ENCODE data around the gene CTH. TPM values are rescaled to one million over a fixed set of nuclear protein-coding genes. Genes with fewer than 3 reads are reported as not detected.
A peak's percentile ranks its signal among the peaks of the same experiment; 100 is the strongest.
"Not testable (repeated sequence)": the region's sequence is repeated elsewhere in the genome, so short reads cannot be mapped to it uniquely, and the experiment has no call there.

CTH gene
- 1.8 TPM for total RNA-seq

DNA sequence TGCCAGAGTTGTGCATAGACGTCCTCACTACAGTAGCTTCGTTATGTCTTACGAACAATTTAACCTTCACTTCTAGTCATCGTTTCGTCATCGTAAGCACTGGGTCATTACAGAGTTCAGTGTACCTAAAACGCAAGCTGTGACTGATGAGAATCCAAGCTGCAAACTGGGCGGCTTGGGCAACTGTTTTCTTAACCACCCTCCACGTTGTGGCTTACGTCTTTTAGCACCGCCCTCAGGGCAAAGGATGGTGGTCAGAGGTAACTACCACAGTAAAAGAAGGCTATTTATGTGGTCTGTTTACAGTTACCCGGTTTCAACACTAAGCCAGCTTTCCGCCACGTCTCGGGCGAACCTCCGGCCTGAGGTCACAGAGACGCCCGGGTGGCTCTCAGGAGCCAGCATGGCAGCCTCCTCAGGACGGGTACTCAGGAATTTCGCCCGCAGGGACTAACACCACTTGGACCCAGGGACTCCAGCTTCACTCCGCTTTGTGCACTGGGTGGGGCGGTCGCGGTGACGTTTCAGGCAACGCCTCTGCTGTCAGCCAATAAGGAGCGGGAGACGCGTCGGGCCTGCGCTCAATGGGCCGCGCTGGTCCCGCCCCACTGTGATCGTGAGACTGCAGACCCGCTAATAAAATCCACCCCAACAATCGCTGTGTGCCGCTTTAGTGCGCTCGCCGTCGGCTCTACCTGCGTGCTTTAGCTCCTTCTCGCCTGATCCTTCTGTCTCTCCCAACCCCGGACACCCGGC, at the start of gene CTH:
Gene CTH, plus strand, starts transcription at position 665 of the 756 bp plus-strand sequence. CDS start 148 bp downstream, outside the sequence.
- Histone ChIP-seq H3K4me1 (ENCODE audit: insufficient read depth, low read length) (peaks cover 10% of the 10 kb centered on the region), H3K27me3 (ENCODE audit: insufficient read depth, low read length) (no peaks in the 10 kb centered on the region), H3K4me3 (ENCODE audit: low read length) (peak within 1 kb of the TSS; percentile 82), H3K9me3 (ENCODE audit: low read depth, low read length) (no peaks in the 10 kb centered on the region)

DNA sequence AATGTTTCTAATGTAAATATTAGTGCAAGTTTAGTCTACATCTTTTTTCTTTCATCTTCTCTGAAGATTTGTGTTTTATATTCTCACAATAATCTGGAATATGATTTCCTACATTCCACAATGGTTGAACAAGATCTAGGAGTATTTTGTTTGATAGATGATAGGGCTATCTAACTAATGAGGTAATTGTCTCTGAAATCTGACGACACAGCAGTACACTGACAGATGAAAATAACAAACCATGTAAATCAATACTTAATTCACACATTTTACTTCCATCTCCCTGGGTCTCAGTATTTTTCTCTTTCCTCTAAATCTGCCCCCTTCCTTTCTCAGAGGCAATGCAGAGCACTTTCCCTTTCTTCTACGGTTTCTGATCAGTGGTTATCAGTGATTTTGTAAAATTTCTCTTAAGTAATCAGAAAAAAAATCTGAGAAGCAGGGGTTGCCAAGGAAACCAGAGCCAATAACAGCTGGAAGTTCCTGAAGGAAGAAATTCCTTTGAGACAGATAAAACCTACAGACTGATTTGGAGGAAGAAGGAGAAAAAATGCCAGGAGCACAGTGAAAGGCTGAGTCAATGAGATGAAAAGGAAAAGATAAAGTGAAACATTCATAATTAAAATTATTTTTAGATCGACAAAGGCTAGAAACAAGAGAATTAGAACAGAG, 49.2 kb upstream of the CTH start:
- Histone ChIP-seq H3K4me1 (ENCODE audit: insufficient read depth, low read length) (no peaks in the 10 kb centered on the region), H3K4me3 (ENCODE audit: low read length) (no peak overlapping the region)

DNA sequence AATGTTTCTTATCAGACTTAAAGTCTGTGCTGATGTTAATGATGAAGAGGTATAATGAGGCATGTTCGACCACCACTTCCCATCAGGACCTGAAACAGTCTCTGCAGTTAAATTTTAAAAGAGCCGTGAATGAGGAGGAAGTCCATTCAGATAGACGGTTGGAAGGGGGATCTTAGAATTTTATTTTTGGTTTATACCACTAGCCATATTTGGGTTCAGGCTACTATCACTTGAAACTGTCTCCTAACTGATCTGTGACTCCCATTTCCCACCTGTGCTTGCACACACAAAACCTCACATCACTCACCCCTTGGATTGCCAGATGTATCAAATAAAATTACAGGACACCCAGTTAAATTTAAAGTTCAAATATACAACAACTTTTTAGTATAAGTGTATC, 46.6 kb upstream of the CTH start:
- Histone ChIP-seq H3K4me1 (ENCODE audit: insufficient read depth, low read length) (no peaks in the 10 kb centered on the region), H3K9me3 (ENCODE audit: low read depth, low read length) (no peaks in the 10 kb centered on the region), H3K4me3 (ENCODE audit: low read length) (no peak overlapping the region), H3K27me3 (ENCODE audit: insufficient read depth, low read length) (no peaks in the 10 kb centered on the region)

More for the DNA sequence above, 49.2 kb upstream of the CTH start:
- Histone ChIP-seq H3K27me3 (ENCODE audit: insufficient read depth, low read length) (no peaks in the 10 kb centered on the region), H3K9me3 (ENCODE audit: low read depth, low read length) (no peaks in the 10 kb centered on the region)

DNA sequence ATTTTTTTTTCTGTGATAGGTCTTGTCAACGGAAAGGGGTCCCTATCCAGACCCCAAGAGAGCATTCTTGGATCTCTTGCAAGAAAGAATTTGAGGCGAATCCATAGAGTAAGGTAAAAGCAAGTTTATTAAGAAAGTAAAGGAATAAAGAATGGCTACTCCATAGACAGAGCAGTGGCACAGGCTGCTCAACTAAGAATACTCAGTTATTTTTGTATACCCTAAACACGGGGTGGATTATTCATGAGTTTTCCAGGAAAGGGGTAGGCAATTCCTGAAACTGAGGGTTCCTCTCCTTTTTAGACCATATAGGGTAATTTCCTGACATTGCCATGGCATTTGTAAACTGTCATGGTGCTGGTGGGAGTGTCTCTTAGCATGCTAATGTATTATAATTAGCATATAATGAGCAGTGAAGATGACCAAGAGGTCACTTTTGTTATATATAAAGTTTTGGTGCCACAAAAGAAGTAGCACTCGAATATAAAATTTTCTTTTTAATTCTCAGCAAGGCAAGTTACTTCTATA, 44.6 kb upstream of the CTH start:
- H3K27me3 ChIP-seq (ENCODE audit: insufficient read depth, low read length); H3K4me1 ChIP-seq (ENCODE audit: insufficient read depth, low read length); H3K9me3 ChIP-seq (ENCODE audit: low read depth, low read length); H3K4me3 ChIP-seq (ENCODE audit: low read length): not testable (repeated sequence)

DNA sequence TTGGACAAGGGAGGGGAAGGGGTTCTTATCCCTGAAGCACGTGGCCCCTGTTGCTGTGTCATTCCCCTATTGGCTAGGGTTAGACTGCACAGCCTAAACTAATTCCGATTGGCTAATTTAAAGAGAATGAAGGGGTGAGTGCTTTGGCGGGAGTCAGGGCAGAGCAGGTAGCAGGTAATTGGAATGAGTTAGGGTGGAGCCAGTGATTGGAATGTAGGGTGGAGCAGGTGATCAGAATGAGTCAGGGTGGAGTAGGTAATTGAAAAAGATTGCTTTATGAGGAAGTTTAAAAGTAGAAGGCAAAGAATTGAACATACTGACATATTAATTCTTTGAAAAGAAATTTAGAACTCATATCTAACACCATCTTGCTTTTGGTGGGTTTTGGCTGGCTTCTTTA, 44.1 kb upstream of the CTH start:
- not testable (repeated sequence) for H3K9me3 ChIP-seq (ENCODE audit: low read depth, low read length); H3K4me1 ChIP-seq (ENCODE audit: insufficient read depth, low read length); H3K4me3 ChIP-seq (ENCODE audit: low read length); H3K27me3 ChIP-seq (ENCODE audit: insufficient read depth, low read length)

DNA sequence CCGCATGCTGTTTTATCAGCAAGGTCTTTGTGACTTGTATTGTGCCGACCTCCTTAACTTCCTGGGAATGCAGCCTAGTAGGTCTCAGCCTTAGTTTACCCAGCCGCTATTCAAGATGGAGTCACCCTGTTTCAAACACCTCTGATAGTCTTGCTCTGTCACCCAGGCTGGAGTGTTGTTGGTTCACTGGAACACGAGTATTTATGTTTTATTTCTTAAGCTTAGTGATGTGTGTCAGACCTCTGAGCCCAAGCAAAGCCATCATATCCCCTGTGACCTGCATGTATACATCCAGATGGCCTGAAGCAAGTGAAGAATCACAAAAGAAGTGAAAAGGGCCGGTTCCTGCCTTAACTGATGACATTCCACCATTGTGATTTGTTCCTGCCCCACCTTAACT, 43.7 kb upstream of the CTH start:
- not testable (repeated sequence) for H3K4me3 ChIP-seq (ENCODE audit: low read length); H3K9me3 ChIP-seq (ENCODE audit: low read depth, low read length); H3K4me1 ChIP-seq (ENCODE audit: insufficient read depth, low read length); H3K27me3 ChIP-seq (ENCODE audit: insufficient read depth, low read length)

DNA sequence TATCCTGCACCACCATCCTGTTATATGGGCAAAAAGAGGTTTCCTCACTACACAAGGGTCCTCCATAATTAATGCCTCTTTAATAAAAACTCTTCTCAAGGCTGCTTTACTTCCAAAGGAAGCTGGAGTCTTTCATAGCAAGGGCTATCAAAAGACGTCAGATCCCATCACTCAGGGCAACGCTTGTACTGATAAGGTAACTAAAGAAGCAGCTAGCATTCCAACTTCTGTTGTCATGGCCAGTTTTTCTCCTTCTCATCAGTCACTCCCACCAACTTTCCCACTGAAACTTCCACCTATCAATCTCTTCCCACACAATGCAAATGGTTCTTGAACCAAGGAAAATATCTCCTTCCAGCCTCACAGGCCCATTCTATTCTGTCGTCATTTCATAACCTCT, 39.5 kb upstream of the CTH start:
- not testable (repeated sequence) for H3K27me3 ChIP-seq (ENCODE audit: insufficient read depth, low read length); H3K9me3 ChIP-seq (ENCODE audit: low read depth, low read length); H3K4me3 ChIP-seq (ENCODE audit: low read length); H3K4me1 ChIP-seq (ENCODE audit: insufficient read depth, low read length)

DNA sequence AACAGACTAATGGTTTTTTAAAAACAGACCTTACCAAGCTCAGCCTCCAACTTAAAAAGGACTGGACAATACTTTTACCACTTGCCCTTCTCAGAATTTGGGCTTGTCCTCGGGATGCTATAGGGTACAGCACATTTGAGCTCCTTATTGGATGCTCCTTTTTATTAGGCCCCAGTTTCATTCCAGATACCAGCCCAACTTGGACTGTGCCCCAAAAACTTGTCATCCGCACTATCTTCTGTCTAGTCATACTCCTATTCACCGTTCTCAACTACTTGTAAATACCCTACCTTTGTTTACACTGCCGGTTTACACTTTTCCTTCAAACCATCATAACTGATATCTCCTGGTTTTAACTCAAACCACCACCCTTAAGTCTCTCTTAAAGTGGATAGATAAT, 38.6 kb upstream of the CTH start:
- H3K4me3 ChIP-seq (ENCODE audit: low read length): no peak overlapping the region
- no peaks in the 10 kb centered on the region for H3K27me3 ChIP-seq (ENCODE audit: insufficient read depth, low read length)
- H3K9me3 ChIP-seq (ENCODE audit: low read depth, low read length): no peaks in the 10 kb centered on the region
- H3K4me1 ChIP-seq (ENCODE audit: insufficient read depth, low read length): no peaks in the 10 kb centered on the region

DNA sequence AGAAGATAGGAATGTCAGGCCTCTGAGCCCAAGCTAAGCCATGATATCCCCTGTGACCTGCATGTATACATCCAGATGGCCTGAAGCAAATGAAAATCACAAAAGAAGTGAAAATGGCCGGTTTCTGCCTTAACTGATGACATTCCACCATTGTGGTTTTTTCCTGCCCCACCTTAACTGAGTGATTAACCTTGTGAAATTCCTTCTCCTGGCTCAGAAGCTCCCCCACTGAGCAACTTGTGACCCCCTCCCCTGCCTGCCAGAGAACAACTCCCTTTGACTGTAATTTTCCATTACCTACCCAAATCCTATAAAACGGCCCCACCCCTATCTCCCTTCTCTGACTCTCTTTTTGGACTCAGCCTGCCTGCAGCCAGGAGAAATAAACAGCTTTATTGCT, 37.5 kb upstream of the CTH start:
- not testable (repeated sequence) for H3K4me1 ChIP-seq (ENCODE audit: insufficient read depth, low read length); H3K9me3 ChIP-seq (ENCODE audit: low read depth, low read length); H3K27me3 ChIP-seq (ENCODE audit: insufficient read depth, low read length); H3K4me3 ChIP-seq (ENCODE audit: low read length)

DNA sequence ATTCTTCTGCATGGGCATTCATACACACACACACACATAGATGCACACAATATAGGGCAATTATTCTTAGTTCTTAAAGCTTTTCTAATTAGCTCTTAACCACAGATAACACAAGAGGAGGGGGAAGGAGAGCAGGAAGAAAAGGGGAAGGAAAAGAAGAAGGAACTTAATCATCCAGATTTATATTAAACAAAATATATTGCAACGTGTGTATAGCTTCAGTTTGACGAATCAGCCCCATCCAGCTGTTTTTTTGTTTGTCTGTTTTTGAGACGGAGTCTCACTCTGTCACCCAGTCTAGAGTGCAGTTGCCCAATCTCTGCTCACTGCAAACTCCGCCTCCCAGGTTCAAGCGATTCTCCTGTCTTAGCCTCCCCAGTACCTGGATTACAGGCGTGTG, 34.9 kb upstream of the CTH start:
- H3K9me3 ChIP-seq (ENCODE audit: low read depth, low read length): no peaks in the 10 kb centered on the region
- H3K4me1 ChIP-seq (ENCODE audit: insufficient read depth, low read length): no peaks in the 10 kb centered on the region
- H3K27me3 ChIP-seq (ENCODE audit: insufficient read depth, low read length): no peaks in the 10 kb centered on the region
- no peak overlapping the region for H3K4me3 ChIP-seq (ENCODE audit: low read length)

DNA sequence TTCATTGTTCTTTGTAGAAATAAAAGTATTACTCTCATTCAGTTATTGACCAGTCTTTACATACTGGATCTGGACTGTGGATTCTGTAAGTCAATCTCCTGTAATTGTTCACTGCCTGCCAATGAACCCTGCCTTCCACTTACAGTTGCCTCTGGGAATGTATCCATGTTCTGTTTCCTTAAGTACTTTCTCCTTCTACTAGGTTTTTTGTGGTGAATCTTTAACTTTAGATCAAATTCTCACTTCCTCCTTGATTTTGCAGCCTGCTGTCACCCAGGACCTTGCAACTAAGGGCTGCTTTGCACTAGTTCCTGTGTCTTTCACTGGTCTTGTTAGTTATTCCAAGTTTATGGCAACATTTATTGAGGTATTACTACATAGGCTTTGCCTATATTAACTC, 28.4 kb upstream of the CTH start:
- H3K4me3 ChIP-seq (ENCODE audit: low read length): no peak overlapping the region
- H3K4me1 ChIP-seq (ENCODE audit: insufficient read depth, low read length): no peaks in the 10 kb centered on the region
- no peaks in the 10 kb centered on the region for H3K9me3 ChIP-seq (ENCODE audit: low read depth, low read length)
- H3K27me3 ChIP-seq (ENCODE audit: insufficient read depth, low read length): no peaks in the 10 kb centered on the region

DNA sequence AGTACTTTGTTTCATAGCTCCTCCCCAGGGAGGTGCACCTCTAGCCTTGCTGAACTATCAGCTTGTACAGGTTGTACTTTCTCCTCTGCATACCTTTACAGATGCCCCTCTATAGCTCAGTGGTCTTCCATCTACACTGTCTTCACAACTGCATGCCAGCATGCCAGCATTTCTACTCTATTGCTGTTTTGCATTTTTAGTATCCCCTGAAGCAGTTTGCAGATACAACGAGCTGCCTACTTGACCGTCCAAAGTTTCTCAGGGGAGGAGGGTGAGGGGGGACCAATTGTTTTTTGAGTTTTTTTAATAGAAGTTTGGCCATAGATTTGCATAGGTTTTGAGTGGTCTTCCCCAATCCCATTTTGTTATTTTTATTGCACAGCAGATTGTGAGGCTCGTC, 27.6 kb upstream of the CTH start:
- Histone ChIP-seq H3K4me1 (ENCODE audit: insufficient read depth, low read length) (no peaks in the 10 kb centered on the region), H3K4me3 (ENCODE audit: low read length) (no peak overlapping the region), H3K27me3 (ENCODE audit: insufficient read depth, low read length) (no peaks in the 10 kb centered on the region), H3K9me3 (ENCODE audit: low read depth, low read length) (no peaks in the 10 kb centered on the region)

DNA sequence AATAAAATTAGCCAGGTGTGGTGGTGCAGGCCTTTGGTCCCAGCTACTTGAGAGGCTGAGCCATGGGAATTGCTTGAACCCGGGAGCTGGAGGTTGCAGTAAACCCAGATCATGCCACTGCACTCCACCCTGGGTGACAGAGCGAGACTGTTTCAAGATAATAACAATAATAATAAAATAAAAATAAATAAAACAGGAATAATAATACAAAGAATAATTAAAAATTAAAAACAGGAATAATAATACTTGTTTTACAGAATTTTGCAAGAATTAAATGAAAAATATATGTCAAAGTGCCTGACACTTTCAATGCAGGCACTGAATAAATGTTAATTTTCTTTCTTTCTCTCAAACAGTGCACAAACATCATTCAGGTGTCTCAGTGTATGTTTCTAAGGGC, 26.5 kb upstream of the CTH start:
- Histone ChIP-seq H3K4me3 (ENCODE audit: low read length) (no peak overlapping the region), H3K9me3 (ENCODE audit: low read depth, low read length) (no peaks in the 10 kb centered on the region), H3K4me1 (ENCODE audit: insufficient read depth, low read length) (no peaks in the 10 kb centered on the region), H3K27me3 (ENCODE audit: insufficient read depth, low read length) (no peaks in the 10 kb centered on the region)

DNA sequence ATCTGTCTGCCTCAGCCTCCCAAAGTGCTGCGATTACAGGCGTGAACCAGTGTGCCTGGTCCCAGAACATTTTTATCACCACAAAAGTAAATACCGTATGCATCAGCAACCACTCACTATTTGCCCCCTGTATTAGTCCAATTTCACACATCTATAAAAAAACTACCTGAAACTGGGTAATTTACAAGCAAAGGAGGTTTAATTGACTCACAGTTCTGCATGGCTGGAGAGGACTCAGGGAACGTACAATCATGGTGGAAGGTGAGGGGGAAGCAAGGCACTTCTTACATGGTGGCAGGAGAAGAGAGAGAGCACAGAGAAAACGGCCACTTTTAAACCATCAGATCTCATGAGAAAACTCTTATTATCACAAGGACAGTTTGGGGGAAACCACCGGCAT, 25.6 kb upstream of the CTH start:
- Histone ChIP-seq H3K4me1 (ENCODE audit: insufficient read depth, low read length) (no peaks in the 10 kb centered on the region), H3K27me3 (ENCODE audit: insufficient read depth, low read length) (no peaks in the 10 kb centered on the region), H3K9me3 (ENCODE audit: low read depth, low read length) (no peaks in the 10 kb centered on the region), H3K4me3 (ENCODE audit: low read length) (no peak overlapping the region)

DNA sequence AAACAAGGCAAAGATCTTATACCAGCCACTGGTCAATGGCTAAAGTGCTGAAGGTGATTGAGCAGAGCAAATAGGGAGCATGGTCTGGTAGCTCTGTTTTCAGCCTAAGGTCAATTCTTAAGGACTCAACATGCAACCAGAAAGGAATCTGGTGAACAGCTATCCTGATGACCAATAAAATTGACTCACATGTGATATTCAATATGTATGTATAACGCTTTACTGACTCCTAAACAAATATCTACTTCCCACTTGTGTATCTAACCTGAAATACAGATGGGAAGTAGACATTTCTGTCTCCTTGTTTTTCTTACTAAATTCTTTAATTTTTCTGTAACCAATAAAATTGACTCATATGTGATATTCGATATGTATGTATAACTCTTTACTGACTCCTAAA, 24.9 kb upstream of the CTH start:
- no peaks in the 10 kb centered on the region for H3K27me3 ChIP-seq (ENCODE audit: insufficient read depth, low read length)
- no peaks in the 10 kb centered on the region for H3K9me3 ChIP-seq (ENCODE audit: low read depth, low read length)
- H3K4me3 ChIP-seq (ENCODE audit: low read length): no peak overlapping the region
- no peaks in the 10 kb centered on the region for H3K4me1 ChIP-seq (ENCODE audit: insufficient read depth, low read length)

DNA sequence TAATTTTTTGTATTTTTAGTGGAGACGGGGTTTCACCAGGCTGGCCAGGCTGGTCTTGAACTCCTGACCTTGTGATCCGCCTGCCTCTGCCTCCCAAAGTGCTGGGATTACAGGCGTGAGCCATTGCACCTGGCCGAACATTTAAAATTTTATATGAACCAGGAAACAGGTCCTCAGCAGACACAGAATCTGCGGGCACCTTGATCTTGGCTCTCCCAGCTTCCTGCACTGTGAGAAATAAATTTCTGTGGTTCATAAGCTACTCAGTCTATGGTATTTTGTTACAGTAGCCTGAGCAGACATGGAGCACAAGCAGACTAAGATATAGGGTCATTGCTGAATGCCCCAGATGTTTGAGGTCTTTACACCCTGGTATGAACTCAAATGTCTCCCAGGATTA, 23.6 kb upstream of the CTH start:
- Histone ChIP-seq H3K4me3 (ENCODE audit: low read length) (no peak overlapping the region), H3K4me1 (ENCODE audit: insufficient read depth, low read length) (no peaks in the 10 kb centered on the region), H3K9me3 (ENCODE audit: low read depth, low read length) (no peaks in the 10 kb centered on the region), H3K27me3 (ENCODE audit: insufficient read depth, low read length) (no peaks in the 10 kb centered on the region)
